Nephron progenitor cell (in vitro differentiated cells): ENCODE data around the gene UBE2L3.
"Not testable (repeated sequence)": the region's sequence is repeated elsewhere in the genome, so short reads cannot be mapped to it uniquely, and the experiment has no call there.

Experiments
- DNase-seq: peaks from one replicate; pipeline ENCODE4 v3.0.0; 2021
- H3K27ac Mint-ChIP-seq: 2 replicates; pipeline ENCODE4 v1.8.0; 2021; ENCODE audit warnings: mild to moderate bottlenecking, moderate library complexity, mixed read lengths
- H3K27me3 Mint-ChIP-seq: 2 replicates; pipeline ENCODE4 v1.8.0; 2021; ENCODE audit warnings: mild to moderate bottlenecking, low read depth, mixed read lengths; ENCODE audit not compliant: poor library complexity
- H3K36me3 Mint-ChIP-seq: 2 replicates; pipeline ENCODE4 v1.8.0; 2021; ENCODE audit warnings: low read depth, mixed read lengths
- H3K4me1 Mint-ChIP-seq: 2 replicates; pipeline ENCODE4 v1.8.0; 2021; ENCODE audit warnings: mixed read lengths
- H3K4me3 Mint-ChIP-seq: 2 replicates; pipeline ENCODE4 v1.8.0; 2021; ENCODE audit warnings: mild to moderate bottlenecking, moderate library complexity, mixed read lengths
- H3K9me3 Mint-ChIP-seq: 2 replicates; pipeline ENCODE4 v1.8.0; 2021; ENCODE audit warnings: mild to moderate bottlenecking, moderate library complexity, mixed read lengths
- CTCF ChIP-seq: fragments of 200-600 bp; sonication (generic); IDR thresholded peaks from 2 replicates; pipeline ENCODE4 v1.5.0; 2021; ENCODE audit warnings: antibody characterized with exemption

Gene UBE2L3

DNA sequence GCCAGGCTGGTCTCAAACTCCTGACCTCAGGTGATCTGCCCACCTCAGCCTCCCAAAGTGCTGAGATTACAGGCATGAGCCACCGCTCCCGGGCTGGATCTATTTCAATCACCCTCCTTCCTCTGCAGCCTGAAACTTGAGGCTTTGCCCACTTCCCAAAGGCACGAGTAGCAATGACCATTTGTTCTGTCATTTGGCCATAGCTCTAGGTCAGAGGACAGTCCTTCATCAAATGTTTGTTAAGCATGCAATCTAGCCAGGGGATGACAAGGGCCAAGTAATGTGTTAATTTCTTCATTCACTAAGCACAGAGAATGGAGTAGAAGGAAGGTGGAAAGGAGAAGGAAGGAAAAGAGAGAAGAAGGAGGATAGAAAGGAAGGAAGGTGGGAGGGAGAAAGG is 6.9 kb upstream of the UBE2L3 start:
- H3K4me1 Mint-ChIP-seq, H3K27ac Mint-ChIP-seq, H3K9me3 Mint-ChIP-seq, H3K4me3 Mint-ChIP-seq, H3K36me3 Mint-ChIP-seq, DNase-seq, H3K27me3 Mint-ChIP-seq: not testable (repeated sequence)

DNA sequence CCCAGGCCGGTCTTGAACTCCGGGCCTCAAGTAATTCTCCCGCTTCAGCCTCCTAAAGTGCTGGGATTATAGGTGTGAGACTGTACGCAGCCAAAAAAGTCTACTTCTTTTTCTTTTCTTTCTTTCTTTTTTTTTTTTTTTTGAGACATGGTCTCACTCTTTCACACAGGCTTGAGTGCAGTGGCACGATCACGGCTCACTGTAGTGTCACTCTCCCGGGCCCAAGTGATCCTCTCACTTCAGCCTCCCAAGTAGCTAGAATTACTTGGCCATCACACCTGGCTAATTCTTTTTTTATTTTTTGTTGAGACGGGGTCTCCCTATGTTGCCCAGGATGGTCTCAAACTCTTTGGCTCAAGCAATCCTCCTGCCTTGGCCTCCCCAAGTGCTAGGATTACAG is 3.6 kb upstream of the UBE2L3 start:
- H3K4me3 Mint-ChIP-seq = no peak overlapping the region
- no peak for TF ChIP-seq CTCF
- H3K27me3 Mint-ChIP-seq = peaks cover 4% of the 10 kb centered on the region
- peak overlapping the region; percentile 60 for H3K27ac Mint-ChIP-seq
- peaks cover 13% of the 10 kb centered on the region for H3K4me1 Mint-ChIP-seq
- no peak for DNase-seq
- no peaks in the 10 kb centered on the region for H3K36me3 Mint-ChIP-seq
- no peaks in the 10 kb centered on the region for H3K9me3 Mint-ChIP-seq

DNA sequence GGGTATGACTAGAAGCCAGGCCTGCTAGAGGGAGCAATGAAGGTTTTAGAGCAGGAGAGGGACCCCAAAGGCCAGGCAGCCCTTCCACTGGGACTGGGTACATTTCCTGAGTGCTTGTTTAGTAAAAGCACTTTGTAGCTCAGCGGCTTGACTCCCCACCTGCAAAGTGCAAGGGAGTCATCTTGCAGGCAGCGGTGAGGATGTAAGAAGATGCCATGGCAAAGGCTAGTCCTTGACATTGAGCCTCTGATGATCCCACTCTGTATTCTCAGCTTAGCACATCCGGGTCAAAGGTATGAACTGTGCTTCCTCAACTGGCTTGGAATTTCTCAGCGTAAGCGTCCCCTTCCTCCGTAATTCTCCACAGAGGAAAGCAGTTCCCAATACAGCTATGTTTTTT is 3.1 kb upstream of the UBE2L3 start:
- H3K27me3 Mint-ChIP-seq = peaks cover 6% of the 10 kb centered on the region
- H3K4me3 Mint-ChIP-seq = no peak overlapping the region
- H3K9me3 Mint-ChIP-seq = no peaks in the 10 kb centered on the region
- H3K27ac Mint-ChIP-seq = peak overlapping the region; percentile 60
- DNase-seq = no peak
- TF ChIP-seq CTCF = no peak
- H3K36me3 Mint-ChIP-seq = no peaks in the 10 kb centered on the region
- peaks cover 18% of the 10 kb centered on the region for H3K4me1 Mint-ChIP-seq

- peak; percentile 26 for DNase-seq
- Mint-ChIP-seq H3K27ac (peak overlapping the region; percentile 97), H3K36me3 (peaks cover 11% of the 10 kb centered on the region), H3K4me1 (peaks cover 48% of the 10 kb centered on the region), H3K4me3 (peak overlapping the region; percentile 95), H3K9me3 (no peaks in the 10 kb centered on the region), H3K27me3 (peaks cover 7% of the 10 kb centered on the region)
- no peak for TF ChIP-seq CTCF
Observed at GRCh38 chr22:21568347-21569075, 997 bp downstream of the UBE2L3 start.

GRCh38 chr22:21569076-21569427 is 1.5 kb downstream of the UBE2L3 start:
- H3K4me3 Mint-ChIP-seq = peak overlapping the region; percentile 95
- not testable (repeated sequence) for H3K27me3 Mint-ChIP-seq, DNase-seq, H3K9me3 Mint-ChIP-seq
- H3K27ac Mint-ChIP-seq = peak overlapping the region; percentile 97
- peaks cover 48% of the 10 kb centered on the region for H3K4me1 Mint-ChIP-seq
- H3K36me3 Mint-ChIP-seq = peaks cover 11% of the 10 kb centered on the region

DNA sequence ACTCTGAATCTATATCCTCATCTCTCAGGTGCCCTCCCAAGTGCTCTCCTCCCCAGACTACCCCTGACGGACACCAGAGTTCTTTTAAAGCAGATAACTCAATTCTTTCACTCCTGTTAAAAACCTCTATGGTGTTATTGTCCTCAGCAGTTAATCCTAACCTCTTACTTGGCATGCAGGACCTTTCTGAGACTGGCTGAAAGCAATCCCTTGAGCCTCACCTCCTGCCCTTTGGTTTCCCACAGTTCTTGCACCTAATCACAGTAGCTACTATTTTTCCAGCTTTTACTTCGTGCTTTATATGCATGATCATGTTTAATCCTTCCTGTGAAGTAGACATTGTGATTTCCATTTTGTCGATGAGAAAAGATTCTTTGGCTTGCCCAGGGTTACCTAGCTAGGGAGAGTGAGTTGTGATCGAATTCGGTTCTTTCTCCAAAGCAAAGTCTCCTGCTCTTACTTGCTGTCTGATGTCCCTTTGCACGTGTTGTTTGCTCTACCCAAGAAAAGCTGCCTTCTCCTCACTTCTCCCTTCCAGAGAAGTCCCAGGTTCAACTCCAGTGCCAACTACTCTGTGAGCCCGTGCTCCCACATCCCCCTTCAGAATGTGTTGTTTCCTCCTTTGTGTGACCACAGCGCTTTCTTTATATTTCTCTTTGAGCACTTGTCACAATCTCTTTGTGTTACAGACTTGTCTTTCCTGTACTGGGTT is 2.1 kb downstream of the UBE2L3 start:
- H3K9me3 Mint-ChIP-seq = no peaks in the 10 kb centered on the region
- peaks cover 16% of the 10 kb centered on the region for H3K36me3 Mint-ChIP-seq
- TF ChIP-seq CTCF = no peak
- DNase-seq = no peak
- H3K4me3 Mint-ChIP-seq = peak overlapping the region; percentile 95
- H3K27me3 Mint-ChIP-seq = peaks cover 3% of the 10 kb centered on the region
- peaks cover 48% of the 10 kb centered on the region for H3K4me1 Mint-ChIP-seq
- H3K27ac Mint-ChIP-seq = peak overlapping the region; percentile 72

GRCh38 chr22:21570398-21570797 is 2.9 kb downstream of the UBE2L3 start:
- H3K36me3 Mint-ChIP-seq = peaks cover 16% of the 10 kb centered on the region
- no peak overlapping the region for H3K4me3 Mint-ChIP-seq
- TF ChIP-seq CTCF = no peak
- H3K9me3 Mint-ChIP-seq = no peaks in the 10 kb centered on the region
- DNase-seq = no peak
- peaks cover 3% of the 10 kb centered on the region for H3K27me3 Mint-ChIP-seq
- H3K27ac Mint-ChIP-seq = no peak overlapping the region
- H3K4me1 Mint-ChIP-seq = peaks cover 48% of the 10 kb centered on the region
